ENCODE results near the gene LIG1. TPM values are rescaled to one million over a fixed set of nuclear protein-coding genes. Genes with fewer than 3 reads are reported as not detected.

The LIG1 gene
- total RNA-seq, 1 experiment from 2014 or later, result 41.3 TPM

Other genes with a start within 250 kb of the LIG1 start
- not detected for gene BSPH1, start 178.2 kb downstream of the LIG1 start, total RNA-seq (2021; ENCODE audit: unreplicated experiment)
- not detected for gene ELSPBP1, start 175.7 kb downstream of the LIG1 start, total RNA-seq (2021; ENCODE audit: unreplicated experiment)
- gene CABP5, start 126.3 kb downstream of the LIG1 start, total RNA-seq (2021; ENCODE audit: unreplicated experiment), result not detected
- 2.0 TPM for gene PLA2G4C, start 59.5 kb downstream of the LIG1 start, total RNA-seq (2021; ENCODE audit: unreplicated experiment)
- 6.8 TPM for gene ZSWIM9, start 336 bp upstream of the LIG1 start, total RNA-seq (2021; ENCODE audit: unreplicated experiment)
- 19.9 TPM for gene CARD8, start 85.6 kb upstream of the LIG1 start, total RNA-seq (2021; ENCODE audit: unreplicated experiment)
- 2.9 TPM for gene ZNF114, start 99.7 kb upstream of the LIG1 start, total RNA-seq (2021; ENCODE audit: unreplicated experiment)
- gene EMP3, start 155.2 kb upstream of the LIG1 start, total RNA-seq (2021; ENCODE audit: unreplicated experiment), result 171 TPM
- gene TMEM143, start 193.6 kb upstream of the LIG1 start, total RNA-seq (2021; ENCODE audit: unreplicated experiment), result 6.6 TPM
- 0.39 TPM for gene SYNGR4, start 194.0 kb upstream of the LIG1 start, total RNA-seq (2021; ENCODE audit: unreplicated experiment)
- 111 TPM for gene KDELR1, start 221.2 kb upstream of the LIG1 start, total RNA-seq (2021; ENCODE audit: unreplicated experiment)
- 6.2 TPM for gene GRIN2D, start 223.3 kb upstream of the LIG1 start, total RNA-seq (2021; ENCODE audit: unreplicated experiment)

All from Panc1 (cell line).